GM21390 (cell line): ENCODE measurements around the gene MYO1E.

Source experiments
- ATAC-seq: cut with Tn5 transposase; IDR thresholded peaks from one replicate; pipeline ENCODE4 v1.9.1; 2021; ENCODE audit not compliant: unreplicated experiment

MYO1E gene

GRCh38 chr15:59271595-59272201 lies 101.0 kb downstream of the MYO1E start:
- no peak for ATAC-seq

- no peak for ATAC-seq
Observed at GRCh38 chr15:59268852-59269407, 103.7 kb downstream of the MYO1E start.

- no peak for ATAC-seq
Observed at GRCh38 chr15:59268168-59268851, 104.4 kb downstream of the MYO1E start.

GRCh38 chr15:59266028-59266427 lies 106.6 kb downstream of the MYO1E start:
- no peak for ATAC-seq

GRCh38 chr15:59262316-59262715 lies 110.4 kb downstream of the MYO1E start:
- ATAC-seq, result no peak

- ATAC-seq, result no peak
Observed at GRCh38 chr15:59260090-59260489, 112.6 kb downstream of the MYO1E start.

GRCh38 chr15:59259137-59259943 lies 113.3 kb downstream of the MYO1E start:
- no peak for ATAC-seq

- ATAC-seq, result no peak
Observed at GRCh38 chr15:59258317-59258716, 114.4 kb downstream of the MYO1E start.

- no peak for ATAC-seq
Observed at GRCh38 chr15:59257140-59257539, 115.5 kb downstream of the MYO1E start.

GRCh38 chr15:59256482-59256881 lies 116.2 kb downstream of the MYO1E start:
- ATAC-seq, result no peak

- no peak for ATAC-seq
Observed at GRCh38 chr15:59255680-59256336, 116.9 kb downstream of the MYO1E start.

GRCh38 chr15:59252137-59252536 lies 120.5 kb downstream of the MYO1E start:
- no peak for ATAC-seq

GRCh38 chr15:59251001-59251845 lies 121.4 kb downstream of the MYO1E start:
- peak; percentile 59 for ATAC-seq

GRCh38 chr15:59250249-59250648 lies 122.4 kb downstream of the MYO1E start:
- no peak for ATAC-seq

- ATAC-seq, result no peak
Observed at GRCh38 chr15:59249816-59250215, 122.9 kb downstream of the MYO1E start.

- ATAC-seq, result no peak
Observed at GRCh38 chr15:59247364-59247763, 125.3 kb downstream of the MYO1E start.

GRCh38 chr15:59245559-59245958 lies 127.1 kb downstream of the MYO1E start:
- no peak for ATAC-seq

GRCh38 chr15:59244337-59244736 lies 128.3 kb downstream of the MYO1E start:
- peak; percentile 89 for ATAC-seq

- ATAC-seq, result no peak
Observed at GRCh38 chr15:59243622-59244021, 129.0 kb downstream of the MYO1E start.

GRCh38 chr15:59242649-59243048 lies 130.0 kb downstream of the MYO1E start:
- no peak for ATAC-seq
